GM12892 (cell line): ENCODE measurements around the gene OBP2B.

Source experiments
- POLR2A ChIP-seq: IDR thresholded peaks from 2 replicates; pipeline ENCODE4 v1.6.1; 2011; ENCODE audit warnings: low read depth, low read length, control low read depth
- POLR2AphosphoS5 ChIP-seq: IDR thresholded peaks from 2 replicates; pipeline ENCODE4 v1.6.1; 2011; ENCODE audit warnings: low read depth, low read length, control low read depth

- no peak for TF ChIP-seq POLR2AphosphoS5
- no peak for TF ChIP-seq POLR2A
These were observed 39.8 kb upstream of the OBP2B start for GRCh38 chr9:133248726-133249295.
